ENCODE results near the gene CAMSAP3.

DNA sequence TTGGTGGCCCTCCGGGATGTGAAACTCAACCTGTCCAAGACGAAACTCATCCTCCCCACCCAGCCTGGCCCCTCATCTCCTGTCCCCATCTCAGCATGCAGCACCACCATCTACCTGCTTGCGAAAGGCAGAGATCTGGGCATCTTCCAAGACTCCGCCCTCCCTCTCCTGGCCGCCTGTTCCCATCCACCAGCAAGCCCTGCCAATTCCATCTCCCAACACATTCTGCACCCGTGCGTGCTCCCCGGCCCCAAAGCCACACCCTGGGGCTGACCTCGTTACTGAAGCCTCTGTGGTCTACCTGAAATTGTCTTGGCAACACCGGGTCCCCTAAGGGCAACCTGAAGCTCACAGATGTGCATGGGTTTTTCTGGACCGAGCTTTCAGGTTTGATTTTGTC lies 13.2 kb upstream of the CAMSAP3 start:
- TF ChIP-seq, protein P1, sequence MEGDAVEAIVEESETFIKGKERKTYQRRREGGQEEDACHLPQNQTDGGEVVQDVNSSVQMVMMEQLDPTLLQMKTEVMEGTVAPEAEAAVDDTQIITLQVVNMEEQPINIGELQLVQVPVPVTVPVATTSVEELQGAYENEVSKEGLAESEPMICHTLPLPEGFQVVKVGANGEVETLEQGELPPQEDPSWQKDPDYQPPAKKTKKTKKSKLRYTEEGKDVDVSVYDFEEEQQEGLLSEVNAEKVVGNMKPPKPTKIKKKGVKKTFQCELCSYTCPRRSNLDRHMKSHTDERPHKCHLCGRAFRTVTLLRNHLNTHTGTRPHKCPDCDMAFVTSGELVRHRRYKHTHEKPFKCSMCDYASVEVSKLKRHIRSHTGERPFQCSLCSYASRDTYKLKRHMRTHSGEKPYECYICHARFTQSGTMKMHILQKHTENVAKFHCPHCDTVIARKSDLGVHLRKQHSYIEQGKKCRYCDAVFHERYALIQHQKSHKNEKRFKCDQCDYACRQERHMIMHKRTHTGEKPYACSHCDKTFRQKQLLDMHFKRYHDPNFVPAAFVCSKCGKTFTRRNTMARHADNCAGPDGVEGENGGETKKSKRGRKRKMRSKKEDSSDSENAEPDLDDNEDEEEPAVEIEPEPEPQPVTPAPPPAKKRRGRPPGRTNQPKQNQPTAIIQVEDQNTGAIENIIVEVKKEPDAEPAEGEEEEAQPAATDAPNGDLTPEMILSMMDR (IDR thresholded peaks at IDR 0.05 in 2 of 3, conservative IDR thresholded peaks at IDR 0.05 in 1 of 3; ENCODE audit: control insufficient read depth in 2 of 3, extremely low read depth in 1 of 3, insufficient read depth in 1 of 3, low read depth in 3 of 3, low read length in 3 of 3), result no peak
- TF ChIP-seq POLR2AphosphoS5 (IDR thresholded peaks at IDR 0.05; ENCODE audit: low read length) (no peak), PML (IDR thresholded peaks at IDR 0.05; ENCODE audit: low read length) (no peak), NR2C1 (IDR thresholded peaks at IDR 0.05) (no peak), BRCA1 (IDR thresholded peaks at IDR 0.05; ENCODE audit: low read depth, low read length) (no peak), ESRRA (IDR thresholded peaks at IDR 0.05; ENCODE audit: low read length) (no peak), JUNB (IDR thresholded peaks at IDR 0.05) (no peak)
- TF ChIP-seq, protein P2, sequence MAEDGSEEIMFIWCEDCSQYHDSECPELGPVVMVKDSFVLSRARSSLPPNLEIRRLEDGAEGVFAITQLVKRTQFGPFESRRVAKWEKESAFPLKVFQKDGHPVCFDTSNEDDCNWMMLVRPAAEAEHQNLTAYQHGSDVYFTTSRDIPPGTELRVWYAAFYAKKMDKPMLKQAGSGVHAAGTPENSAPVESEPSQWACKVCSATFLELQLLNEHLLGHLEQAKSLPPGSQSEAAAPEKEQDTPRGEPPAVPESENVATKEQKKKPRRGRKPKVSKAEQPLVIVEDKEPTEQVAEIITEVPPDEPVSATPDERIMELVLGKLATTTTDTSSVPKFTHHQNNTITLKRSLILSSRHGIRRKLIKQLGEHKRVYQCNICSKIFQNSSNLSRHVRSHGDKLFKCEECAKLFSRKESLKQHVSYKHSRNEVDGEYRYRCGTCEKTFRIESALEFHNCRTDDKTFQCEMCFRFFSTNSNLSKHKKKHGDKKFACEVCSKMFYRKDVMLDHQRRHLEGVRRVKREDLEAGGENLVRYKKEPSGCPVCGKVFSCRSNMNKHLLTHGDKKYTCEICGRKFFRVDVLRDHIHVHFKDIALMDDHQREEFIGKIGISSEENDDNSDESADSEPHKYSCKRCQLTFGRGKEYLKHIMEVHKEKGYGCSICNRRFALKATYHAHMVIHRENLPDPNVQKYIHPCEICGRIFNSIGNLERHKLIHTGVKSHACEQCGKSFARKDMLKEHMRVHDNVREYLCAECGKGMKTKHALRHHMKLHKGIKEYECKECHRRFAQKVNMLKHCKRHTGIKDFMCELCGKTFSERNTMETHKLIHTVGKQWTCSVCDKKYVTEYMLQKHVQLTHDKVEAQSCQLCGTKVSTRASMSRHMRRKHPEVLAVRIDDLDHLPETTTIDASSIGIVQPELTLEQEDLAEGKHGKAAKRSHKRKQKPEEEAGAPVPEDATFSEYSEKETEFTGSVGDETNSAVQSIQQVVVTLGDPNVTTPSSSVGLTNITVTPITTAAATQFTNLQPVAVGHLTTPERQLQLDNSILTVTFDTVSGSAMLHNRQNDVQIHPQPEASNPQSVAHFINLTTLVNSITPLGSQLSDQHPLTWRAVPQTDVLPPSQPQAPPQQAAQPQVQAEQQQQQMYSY (CRISPR knock-in tag; IDR thresholded peaks at IDR 0.05), result no peak
- TF ChIP-seq, protein P3, sequence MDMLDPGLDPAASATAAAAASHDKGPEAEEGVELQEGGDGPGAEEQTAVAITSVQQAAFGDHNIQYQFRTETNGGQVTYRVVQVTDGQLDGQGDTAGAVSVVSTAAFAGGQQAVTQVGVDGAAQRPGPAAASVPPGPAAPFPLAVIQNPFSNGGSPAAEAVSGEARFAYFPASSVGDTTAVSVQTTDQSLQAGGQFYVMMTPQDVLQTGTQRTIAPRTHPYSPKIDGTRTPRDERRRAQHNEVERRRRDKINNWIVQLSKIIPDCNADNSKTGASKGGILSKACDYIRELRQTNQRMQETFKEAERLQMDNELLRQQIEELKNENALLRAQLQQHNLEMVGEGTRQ (IDR thresholded peaks at IDR 0.05; ENCODE audit: borderline replicate concordance, low read depth, low read length), result no peak
- TF ChIP-seq, protein P4, sequence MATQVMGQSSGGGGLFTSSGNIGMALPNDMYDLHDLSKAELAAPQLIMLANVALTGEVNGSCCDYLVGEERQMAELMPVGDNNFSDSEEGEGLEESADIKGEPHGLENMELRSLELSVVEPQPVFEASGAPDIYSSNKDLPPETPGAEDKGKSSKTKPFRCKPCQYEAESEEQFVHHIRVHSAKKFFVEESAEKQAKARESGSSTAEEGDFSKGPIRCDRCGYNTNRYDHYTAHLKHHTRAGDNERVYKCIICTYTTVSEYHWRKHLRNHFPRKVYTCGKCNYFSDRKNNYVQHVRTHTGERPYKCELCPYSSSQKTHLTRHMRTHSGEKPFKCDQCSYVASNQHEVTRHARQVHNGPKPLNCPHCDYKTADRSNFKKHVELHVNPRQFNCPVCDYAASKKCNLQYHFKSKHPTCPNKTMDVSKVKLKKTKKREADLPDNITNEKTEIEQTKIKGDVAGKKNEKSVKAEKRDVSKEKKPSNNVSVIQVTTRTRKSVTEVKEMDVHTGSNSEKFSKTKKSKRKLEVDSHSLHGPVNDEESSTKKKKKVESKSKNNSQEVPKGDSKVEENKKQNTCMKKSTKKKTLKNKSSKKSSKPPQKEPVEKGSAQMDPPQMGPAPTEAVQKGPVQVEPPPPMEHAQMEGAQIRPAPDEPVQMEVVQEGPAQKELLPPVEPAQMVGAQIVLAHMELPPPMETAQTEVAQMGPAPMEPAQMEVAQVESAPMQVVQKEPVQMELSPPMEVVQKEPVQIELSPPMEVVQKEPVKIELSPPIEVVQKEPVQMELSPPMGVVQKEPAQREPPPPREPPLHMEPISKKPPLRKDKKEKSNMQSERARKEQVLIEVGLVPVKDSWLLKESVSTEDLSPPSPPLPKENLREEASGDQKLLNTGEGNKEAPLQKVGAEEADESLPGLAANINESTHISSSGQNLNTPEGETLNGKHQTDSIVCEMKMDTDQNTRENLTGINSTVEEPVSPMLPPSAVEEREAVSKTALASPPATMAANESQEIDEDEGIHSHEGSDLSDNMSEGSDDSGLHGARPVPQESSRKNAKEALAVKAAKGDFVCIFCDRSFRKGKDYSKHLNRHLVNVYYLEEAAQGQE (IDR thresholded peaks at IDR 0.05; ENCODE audit: low read depth, low read length), result no peak
